Pancreas (tissue), 10 donors: Measurements from ENCODE around the gene FAF2. TPM values are rescaled to one million over a fixed set of nuclear protein-coding genes. Genes with fewer than 3 reads are reported as not detected.
"Not testable (repeated sequence)": the region's sequence is repeated elsewhere in the genome, so short reads cannot be mapped to it uniquely, and the experiment has no call there.

ENCODE experiments used
- ATAC-seq, 4 donors: fragments of 200-7000 bp; cut with Tn5 transposase; one replicate each; pipeline versions ENCODE4 v1.8.0 to v1.9.1; 2020; ENCODE audit warnings: mild to moderate bottlenecking in 4 of 4, moderate library complexity in 4 of 4
- DNase-seq, 6 donors: peaks; one replicate each; pipeline ENCODE4 v3.0.0-alpha.2; 2020
- FAIRE-seq: peaks from 2 replicates; lab custom pipeline; 2012; peaks lifted over from hg19 to GRCh38; lab: Jason Lieb, UNC
- H3K27ac ChIP-seq, 4 donors: fragments of 200-600 bp; sonication (generic); 1 replicate in 3 of 4; 2 replicates in 1 of 4; pipeline versions ENCODE4 v1.5.0 to v1.8.0; 2020
- H3K27me3 ChIP-seq, 4 donors: fragments of 200-600 bp; one replicate each; pipeline ENCODE4 v1.8.0; 2021
- H3K36me3 ChIP-seq, 3 donors: fragments of 200-600 bp; sonication (generic) in 1 of 3; one replicate each; pipeline versions ENCODE4 v1.5.0 to v1.8.0; 2020 to 2021
- H3K4me1 ChIP-seq, 3 donors: fragments of 200-600 bp; one replicate each; pipeline ENCODE4 v1.8.0; 2021
- H3K4me3 ChIP-seq, 4 donors: fragments of 200-600 bp; sonication (generic) in 2 of 4; one replicate each; pipeline versions ENCODE4 v1.5.0 to v1.8.0; 2020 to 2021
- H3K9me3 ChIP-seq, 4 donors: fragments of 200-600 bp; one replicate each; pipeline ENCODE4 v1.8.0; 2021
- WGBS, 2 donors: extraction: QIAGEN DNeasy Blood & Tissue Kit; methylation state at CpG; one replicate each; pipeline ENCODE4 v1.1.7; 2013; 5-methylcytosine and 5-hydroxymethylcytosine counted together
- intact Hi-C, 3 donors: fragments of 100-400 bp; cut with DNase I; formaldehyde crosslinking; loops; one replicate each; pipeline versions ENCODE4 v1.11.1 to v1.14.2; 2022
- polyA plus RNA-seq, 2 donors: library from polyadenylated mRNA; stranded (reverse); fragments of 200-250 nt; gene quantifications; one replicate each; pipeline ENCODE4 v1.2.3, GENCODE V29; 2013
- total RNA-seq, 6 donors: library from RNA; stranded (reverse); fragmentation: NEBNext Ultra II Directional in 4 of 6; extraction: Animal tissue kit (Norgen Biotek cat#: 25700) in 4 of 6; gene quantifications; one replicate each; pipeline versions ENCODE4 v1.2.1 to v1.2.4, GENCODE V29; 2021 to 2023
- TF ChIP-seq, protein P1 (sequence below), 4 donors: fragments of 200-600 bp; sonication (generic) in 3 of 4; IDR thresholded peaks; one replicate each; pipeline versions ENCODE4 v1.5.0 to v1.8.0; 2021; ENCODE audit warnings: antibody characterized with exemption in 4 of 4
- donor health status: healthy with polysubstance abuse.
- donor health status: DM: no; HTN: no; CAD: no; lungs with moderate emphysema.
- donor health status: DM: no; HTN: no; CAD: no.
- donor health status: control.
- donor health status: control.
- donor health status: Bipolar disorder and iron deficiency.
- donor health status: DM: yes; HTN: yes; CAD: no.
- donor health status: DM: no; HTN: no; CAD: no.
- donor health status: DM: no; HTN: no; CAD: no.
- donor health status: DM: yes; HTN: yes; CAD: no.

The FAF2 gene
- total and polyA plus RNA-seq, 8 donors, result 6.8 to 18.0 (median 15.1) TPM

- intact Hi-C loops, result no loop called here
- 42 to 47% methylated on average over 5 of the region's 5 CpGs for WGBS, 2 donors
- Histone ChIP-seq H3K4me1 (no peaks in the 10 kb centered on the region), H3K4me3 (no peak overlapping the region), H3K27me3 (no peaks in the 10 kb centered on the region), H3K36me3 (no peaks in the 10 kb centered on the region), H3K9me3 (no peaks in the 10 kb centered on the region), H3K27ac (no peak overlapping the region)
- no peak for FAIRE-seq
- DNase-seq, result no peak
- TF ChIP-seq, protein P1, sequence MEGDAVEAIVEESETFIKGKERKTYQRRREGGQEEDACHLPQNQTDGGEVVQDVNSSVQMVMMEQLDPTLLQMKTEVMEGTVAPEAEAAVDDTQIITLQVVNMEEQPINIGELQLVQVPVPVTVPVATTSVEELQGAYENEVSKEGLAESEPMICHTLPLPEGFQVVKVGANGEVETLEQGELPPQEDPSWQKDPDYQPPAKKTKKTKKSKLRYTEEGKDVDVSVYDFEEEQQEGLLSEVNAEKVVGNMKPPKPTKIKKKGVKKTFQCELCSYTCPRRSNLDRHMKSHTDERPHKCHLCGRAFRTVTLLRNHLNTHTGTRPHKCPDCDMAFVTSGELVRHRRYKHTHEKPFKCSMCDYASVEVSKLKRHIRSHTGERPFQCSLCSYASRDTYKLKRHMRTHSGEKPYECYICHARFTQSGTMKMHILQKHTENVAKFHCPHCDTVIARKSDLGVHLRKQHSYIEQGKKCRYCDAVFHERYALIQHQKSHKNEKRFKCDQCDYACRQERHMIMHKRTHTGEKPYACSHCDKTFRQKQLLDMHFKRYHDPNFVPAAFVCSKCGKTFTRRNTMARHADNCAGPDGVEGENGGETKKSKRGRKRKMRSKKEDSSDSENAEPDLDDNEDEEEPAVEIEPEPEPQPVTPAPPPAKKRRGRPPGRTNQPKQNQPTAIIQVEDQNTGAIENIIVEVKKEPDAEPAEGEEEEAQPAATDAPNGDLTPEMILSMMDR (IDR thresholded peaks at IDR 0.05), result no peak
- ATAC-seq, result no peak
Observed at GRCh38 chr5:176436656-176437055, 11.5 kb upstream of the FAF2 start.

- no peak for FAIRE-seq
- intact Hi-C loops, result no loop called here
- H3K9me3 ChIP-seq, result no peaks in the 10 kb centered on the region
- ATAC-seq, result no peak
- H3K4me3 ChIP-seq, result no peak overlapping the region
- TF ChIP-seq, protein P1 (IDR thresholded peaks at IDR 0.05), result no peak
- no peaks in the 10 kb centered on the region for H3K27me3 ChIP-seq
- H3K36me3 ChIP-seq, result no peaks in the 10 kb centered on the region
- no peaks in the 10 kb centered on the region for H3K4me1 ChIP-seq
- DNase-seq, result no peak
- 61 to 63% methylated on average over 12 of the region's 12 CpGs for WGBS, 2 donors
- no peak overlapping the region for H3K27ac ChIP-seq
Observed at GRCh38 chr5:176438959-176439757, 9.0 kb upstream of the FAF2 start.

- TF ChIP-seq, protein P1 (IDR thresholded peaks at IDR 0.05), result no peak
- FAIRE-seq (no peak), DNase-seq (no peak), ATAC-seq (no peak)
- no peaks in the 10 kb centered on the region for H3K36me3 ChIP-seq
- no peaks in the 10 kb centered on the region for H3K9me3 ChIP-seq
- H3K27me3 ChIP-seq, result no peaks in the 10 kb centered on the region
- WGBS, 2 donors, result 63 to 66% methylated on average over 10 of the region's 10 CpGs
- intact Hi-C loops, result no loop called here
- no peak overlapping the region for H3K4me3 ChIP-seq
- H3K4me1 ChIP-seq, result no peaks in the 10 kb centered on the region
- no peak overlapping the region for H3K27ac ChIP-seq
Observed at GRCh38 chr5:176440927-176441706, 7.1 kb upstream of the FAF2 start.

DNA sequence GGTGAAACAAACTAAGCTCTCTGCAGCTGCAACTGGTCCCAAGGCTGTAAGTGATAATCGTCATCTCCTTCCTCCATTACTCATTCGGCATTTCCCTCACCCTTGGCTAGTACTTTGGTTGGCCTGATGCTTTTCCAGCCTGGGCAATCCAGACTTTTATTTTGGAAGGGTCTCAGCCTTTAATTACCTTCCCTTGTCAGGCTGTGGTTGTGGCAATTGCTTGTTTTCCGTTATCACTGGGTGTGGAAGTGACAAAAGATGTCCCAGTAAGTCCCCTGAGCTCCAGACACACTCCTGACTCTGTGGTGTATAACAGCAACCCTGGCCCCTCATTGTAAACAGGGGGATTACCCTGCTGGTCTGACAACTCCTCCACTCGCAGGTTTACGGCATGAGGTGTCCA is 6.3 kb upstream of the FAF2 start:
- Histone ChIP-seq H3K9me3 (no peaks in the 10 kb centered on the region), H3K36me3 (no peaks in the 10 kb centered on the region), H3K4me1 (no peaks in the 10 kb centered on the region), H3K27me3 (no peaks in the 10 kb centered on the region), H3K27ac (no peak overlapping the region), H3K4me3 (no peak overlapping the region)
- 17 to 19% methylated on average over 5 of the region's 5 CpGs for WGBS, 2 donors
- intact Hi-C loops, result no loop called here
- TF ChIP-seq, protein P1 (IDR thresholded peaks at IDR 0.05), result no peak
- no peak for FAIRE-seq
- DNase-seq, result no peak
- ATAC-seq, result no peak

GRCh38 chr5:176442911-176443310 is 5.3 kb upstream of the FAF2 start:
- H3K27ac ChIP-seq, FAIRE-seq, H3K4me3 ChIP-seq, H3K27me3 ChIP-seq, ATAC-seq, H3K36me3 ChIP-seq, DNase-seq, H3K9me3 ChIP-seq, intact Hi-C loops, H3K4me1 ChIP-seq: not testable (repeated sequence)
- WGBS, 2 donors, result 48 to 50% methylated on average over 4 of the region's 4 CpGs
